Right hindlimb (tissue), 1 donor: ENCODE data around the gene DIP2A.
"Not testable (repeated sequence)": the region's sequence is repeated elsewhere in the genome, so short reads cannot be mapped to it uniquely, and the experiment has no call there.

ENCODE experiments used
- DNase-seq: peaks from one replicate; pipeline ENCODE4 v3.0.0-alpha.2; 2018

The DIP2A gene

GRCh38 chr21:46559291-46559983 is 100.7 kb downstream of the DIP2A start:
- DNase-seq, result no peak

- no peak for DNase-seq
Observed at GRCh38 chr21:46560568-46561444, 102.1 kb downstream of the DIP2A start.

- DNase-seq, result no peak
Observed at GRCh38 chr21:46561445-46562090, 102.9 kb downstream of the DIP2A start.

GRCh38 chr21:46562472-46562871 is 103.8 kb downstream of the DIP2A start:
- no peak for DNase-seq

- DNase-seq, result no peak
Observed at GRCh38 chr21:46562964-46563607, 104.4 kb downstream of the DIP2A start.

- DNase-seq, result no peak
Observed at GRCh38 chr21:46564391-46564790, 105.7 kb downstream of the DIP2A start.

- DNase-seq, result no peak
Observed at GRCh38 chr21:46567348-46567747, 108.7 kb downstream of the DIP2A start.

- no peak for DNase-seq
Observed at GRCh38 chr21:46568562-46568961, 109.9 kb downstream of the DIP2A start.

GRCh38 chr21:46569081-46569480 is 110.4 kb downstream of the DIP2A start:
- no peak for DNase-seq

GRCh38 chr21:46570119-46570518 is 111.4 kb downstream of the DIP2A start:
- DNase-seq, result no peak

- DNase-seq, result no peak
Observed at GRCh38 chr21:46570631-46571030, 111.9 kb downstream of the DIP2A start.

GRCh38 chr21:46572850-46573249 is 114.2 kb downstream of the DIP2A start:
- DNase-seq, result no peak

GRCh38 chr21:46577786-46578185 is 119.1 kb downstream of the DIP2A start:
- not testable (repeated sequence) for DNase-seq

- DNase-seq, result not testable (repeated sequence)
Observed at GRCh38 chr21:46579394-46579793, 120.7 kb downstream of the DIP2A start.

GRCh38 chr21:46581780-46582307 is 123.2 kb downstream of the DIP2A start:
- no peak for DNase-seq

- peak; percentile 14 for DNase-seq
Observed at GRCh38 chr21:46585191-46585953, 126.7 kb downstream of the DIP2A start.

GRCh38 chr21:46594276-46594675 is 135.6 kb downstream of the DIP2A start:
- no peak for DNase-seq

GRCh38 chr21:46596201-46596600 is 137.5 kb downstream of the DIP2A start:
- DNase-seq, result no peak

GRCh38 chr21:46597031-46597430 is 138.3 kb downstream of the DIP2A start:
- DNase-seq, result no peak

- no peak for DNase-seq
Observed at GRCh38 chr21:46597896-46598343, 139.2 kb downstream of the DIP2A start.

- no peak for DNase-seq
Observed at GRCh38 chr21:46598581-46599572, 140.2 kb downstream of the DIP2A start.
